Body of pancreas (tissue), 4 donors: ENCODE measurements around the gene CCDC188. TPM values are rescaled to one million over a fixed set of nuclear protein-coding genes. Genes with fewer than 3 reads are reported as not detected.

ENCODE experiments used
- ATAC-seq: fragments of 150-250 bp; one replicate; pipeline ENCODE4 v1.9.1; 2016
- DNase-seq, 4 donors: peaks; one replicate each; pipeline ENCODE4 v3.0.0-alpha.2; 2019
- H3K27ac ChIP-seq, 4 donors: fragments of 200-600 bp; sonication (generic); 1 replicate in 3 of 4; 2 replicates in 1 of 4; pipeline versions ENCODE4 v1.5.1 to v1.6.1; 2016 to 2019; ENCODE audit warnings: mild to moderate bottlenecking in 1 of 4, mixed read lengths in 1 of 4, moderate library complexity in 1 of 4
- H3K27me3 ChIP-seq, 2 donors: fragments of 200-600 bp; sonication (generic); one replicate each; pipeline ENCODE4 v1.6.0; 2016; ENCODE audit warnings: mild to moderate bottlenecking in 1 of 2
- H3K36me3 ChIP-seq, 2 donors: fragments of 200-600 bp; sonication (generic); replicated peaks in 1 of 2; 2 replicates each; pipeline ENCODE4 v1.5.1; 2016; ENCODE audit warnings: low read depth in 2 of 2; ENCODE audit not compliant: insufficient read depth in 1 of 2
- H3K4me1 ChIP-seq: fragments of 200-600 bp; sonication (generic); one replicate; pipeline ENCODE4 v1.6.0; 2016
- H3K4me3 ChIP-seq, 2 donors: fragments of 200-600 bp; sonication (generic); 1 replicate in 1 of 2; 2 replicates in 1 of 2; pipeline ENCODE4 v1.5.1; 2016 to 2019
- H3K9me3 ChIP-seq, 3 donors: fragments of 200-600 bp; sonication (generic); 1 replicate in 2 of 3; 2 replicates in 1 of 3; pipeline ENCODE4 v1.5.1; 2016
- POLR2A ChIP-seq, 3 donors: fragments of 450-650 bp; IDR thresholded peaks; one replicate each; pipeline ENCODE4 v1.6.1; 2016; ENCODE audit warnings: antibody characterized with exemption in 3 of 3, mild to moderate bottlenecking in 2 of 3
- WGBS, 2 donors: methylation state at CpG; one replicate each; pipeline ENCODE4 v1.1.5; 2017; 5-methylcytosine and 5-hydroxymethylcytosine counted together
- intact Hi-C: fragments of 100-400 bp; cut with DNase I; formaldehyde crosslinking; loops from one replicate; pipeline ENCODE4 v1.15.1; 2023
- total RNA-seq, 2 donors: library from RNA; depleted of rRNA; stranded (reverse); fragments of >200 nt; gene quantifications; one replicate each; pipeline ENCODE4 v1.1.0, GENCODE V29; 2016
- TF ChIP-seq, protein P1 (sequence below), 7 experiments: fragments of 450-650 bp in 4 of 7; fragments of 200-600 bp in 3 of 7; sonication (generic) in 3 of 7; IDR thresholded peaks; one replicate each; pipeline ENCODE4 v1.5.1; 2016 to 2019; ENCODE audit warnings: antibody characterized with exemption in 7 of 7

CCDC188 gene
- total RNA-seq, 2 donors from 2014 or later: not detected

DNA sequence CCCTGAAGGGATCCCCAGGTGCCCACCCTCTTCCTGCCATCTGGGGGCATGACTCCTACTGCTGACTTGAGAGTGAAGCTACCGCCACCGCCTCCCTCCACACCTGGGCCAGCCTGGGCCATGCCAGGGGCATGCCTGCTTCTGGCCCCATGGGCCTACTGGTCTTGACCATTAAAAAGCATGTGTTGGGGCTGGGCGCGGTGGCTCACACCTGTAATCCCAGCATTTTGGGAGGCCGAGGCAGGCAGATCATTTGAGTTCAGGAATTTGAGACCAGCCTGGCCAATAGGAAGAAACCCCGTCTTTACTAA, 37.7 kb upstream of the CCDC188 start:
- intact Hi-C loops: no loop called here
- WGBS, 2 donors: 97 to 100% methylated on average over 2 to 6 of the region's 6 CpGs
- Histone ChIP-seq H3K4me1 (no peaks in the 10 kb centered on the region), H3K36me3 (no peaks in the 10 kb centered on the region), H3K27me3 (no peaks in the 10 kb centered on the region), H3K4me3 (no peak overlapping the region), H3K27ac (no peak overlapping the region), H3K9me3 (no peaks in the 10 kb centered on the region)
- no peak for DNase-seq
- TF ChIP-seq, protein P1, sequence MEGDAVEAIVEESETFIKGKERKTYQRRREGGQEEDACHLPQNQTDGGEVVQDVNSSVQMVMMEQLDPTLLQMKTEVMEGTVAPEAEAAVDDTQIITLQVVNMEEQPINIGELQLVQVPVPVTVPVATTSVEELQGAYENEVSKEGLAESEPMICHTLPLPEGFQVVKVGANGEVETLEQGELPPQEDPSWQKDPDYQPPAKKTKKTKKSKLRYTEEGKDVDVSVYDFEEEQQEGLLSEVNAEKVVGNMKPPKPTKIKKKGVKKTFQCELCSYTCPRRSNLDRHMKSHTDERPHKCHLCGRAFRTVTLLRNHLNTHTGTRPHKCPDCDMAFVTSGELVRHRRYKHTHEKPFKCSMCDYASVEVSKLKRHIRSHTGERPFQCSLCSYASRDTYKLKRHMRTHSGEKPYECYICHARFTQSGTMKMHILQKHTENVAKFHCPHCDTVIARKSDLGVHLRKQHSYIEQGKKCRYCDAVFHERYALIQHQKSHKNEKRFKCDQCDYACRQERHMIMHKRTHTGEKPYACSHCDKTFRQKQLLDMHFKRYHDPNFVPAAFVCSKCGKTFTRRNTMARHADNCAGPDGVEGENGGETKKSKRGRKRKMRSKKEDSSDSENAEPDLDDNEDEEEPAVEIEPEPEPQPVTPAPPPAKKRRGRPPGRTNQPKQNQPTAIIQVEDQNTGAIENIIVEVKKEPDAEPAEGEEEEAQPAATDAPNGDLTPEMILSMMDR (IDR thresholded peaks at IDR 0.05): no peak
- ATAC-seq: no peak

DNA sequence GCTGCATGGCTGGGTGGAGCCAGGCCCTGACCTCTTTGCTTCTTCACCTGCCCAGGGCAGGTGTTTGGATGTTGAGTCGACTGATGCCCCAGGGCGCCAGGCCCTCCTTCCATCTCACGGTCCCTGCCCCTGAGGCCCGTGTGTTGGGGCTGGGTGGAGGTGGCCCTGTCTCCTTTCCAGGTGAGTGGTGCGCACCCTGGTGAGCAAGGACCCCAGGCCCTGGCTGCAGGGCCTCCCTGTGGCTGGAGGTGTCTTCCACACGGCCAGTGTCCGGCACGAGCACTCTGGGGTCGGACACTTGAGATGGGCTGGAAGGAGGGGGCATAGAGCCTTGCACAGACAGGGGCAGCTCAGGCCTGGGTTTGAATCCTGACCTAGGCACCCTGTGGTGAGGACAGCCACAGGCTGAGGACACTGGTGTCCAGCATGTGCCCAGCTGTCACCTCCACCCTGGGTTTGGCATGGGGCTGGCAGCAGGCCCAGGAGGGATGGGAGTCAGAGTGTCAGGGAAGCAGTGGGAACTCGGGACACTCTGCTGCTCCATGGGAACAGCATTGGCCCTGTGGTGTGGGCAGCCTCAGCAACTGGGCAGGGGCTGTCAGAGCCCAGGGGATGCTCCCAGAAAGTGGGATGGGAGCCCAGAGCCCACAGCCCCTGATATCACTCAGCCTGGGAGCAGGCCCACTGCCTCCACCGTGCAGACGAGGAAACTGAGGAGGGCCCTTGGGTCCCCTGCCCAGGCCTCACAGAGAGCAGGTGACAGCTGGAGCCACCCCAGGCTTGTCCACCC, 37.1 kb upstream of the CCDC188 start:
- H3K27me3 ChIP-seq: no peaks in the 10 kb centered on the region
- no peak for TF ChIP-seq POLR2A (IDR thresholded peaks at IDR 0.05)
- TF ChIP-seq, protein P1 (IDR thresholded peaks at IDR 0.05): no peak
- DNase-seq: no peak
- H3K9me3 ChIP-seq: no peaks in the 10 kb centered on the region
- no peak for ATAC-seq
- H3K4me1 ChIP-seq: no peaks in the 10 kb centered on the region
- intact Hi-C loops: no loop called here
- H3K27ac ChIP-seq: no peak overlapping the region
- H3K4me3 ChIP-seq: no peak overlapping the region
- no peaks in the 10 kb centered on the region for H3K36me3 ChIP-seq
- 91 to 100% methylated on average over 5 to 12 of the region's 12 CpGs for whole genome bisulfite sequencing, 2 donors

DNA sequence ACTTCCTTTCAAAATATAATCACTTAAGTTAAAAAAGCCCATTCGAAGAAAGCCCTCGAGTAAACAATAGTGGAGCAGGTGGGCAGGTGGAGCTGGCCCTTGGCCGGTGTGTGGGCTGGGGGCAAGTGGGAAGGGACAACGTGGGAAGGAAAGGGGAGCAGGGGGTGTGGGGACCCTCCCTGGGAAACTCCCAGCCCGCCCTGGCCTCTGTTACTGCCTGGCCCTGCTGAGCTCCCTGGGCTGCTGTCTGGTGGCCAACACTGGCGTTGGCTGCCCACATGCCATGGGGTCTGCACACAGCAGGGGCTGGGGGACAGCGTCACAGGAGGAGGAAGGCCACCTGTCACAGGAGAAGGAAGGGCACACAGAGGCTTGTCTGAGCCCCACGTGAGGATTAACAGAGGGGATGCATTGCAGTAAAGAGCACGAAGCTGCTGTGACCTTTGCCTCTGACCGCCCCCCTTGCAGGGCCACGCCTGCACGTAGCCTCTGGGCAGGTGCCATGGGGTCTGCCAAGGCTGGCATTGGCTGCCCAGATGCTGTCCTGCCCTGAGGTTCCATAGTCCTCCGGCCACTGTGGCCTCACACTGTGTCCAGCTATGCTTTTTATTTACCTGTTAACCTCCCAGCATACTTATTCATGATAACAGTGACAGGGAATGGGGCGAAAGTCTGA, 36.2 kb upstream of the CCDC188 start:
- Histone ChIP-seq H3K27ac (no peak overlapping the region), H3K36me3 (no peaks in the 10 kb centered on the region), H3K4me1 (no peaks in the 10 kb centered on the region), H3K4me3 (no peak overlapping the region), H3K27me3 (no peaks in the 10 kb centered on the region), H3K9me3 (no peaks in the 10 kb centered on the region)
- ATAC-seq: no peak
- intact Hi-C loops: no loop called here
- no peak for TF ChIP-seq POLR2A (IDR thresholded peaks at IDR 0.05)
- TF ChIP-seq, protein P1 (IDR thresholded peaks at IDR 0.05): no peak
- 58 to 66% methylated on average over 12 to 14 of the region's 14 CpGs for WGBS, 2 donors
- no peak for DNase-seq

GRCh38 chr22:20186183-20186870, 35.5 kb upstream of the CCDC188 start:
- no peak for DNase-seq
- intact Hi-C loops: no loop called here
- H3K27me3 ChIP-seq: no peaks in the 10 kb centered on the region
- no peaks in the 10 kb centered on the region for H3K9me3 ChIP-seq
- WGBS, 2 donors: 62 to 71% methylated on average over 9 to 10 of the region's 10 CpGs
- TF ChIP-seq, protein P1 (IDR thresholded peaks at IDR 0.05): no peak
- TF ChIP-seq POLR2A (IDR thresholded peaks at IDR 0.05): no peak
- H3K36me3 ChIP-seq: no peaks in the 10 kb centered on the region
- no peaks in the 10 kb centered on the region for H3K4me1 ChIP-seq
- ATAC-seq: no peak
- no peak overlapping the region for H3K4me3 ChIP-seq
- no peak overlapping the region for H3K27ac ChIP-seq
